ENCODE results near the gene SH3RF2. TPM values are rescaled to one million over a fixed set of nuclear protein-coding genes. Genes with fewer than 3 reads are reported as not detected.

SH3RF2 gene
- total RNA-seq, 2 experiments from 2014 or later = not detected

GRCh38 chr5:145917288-145917687 is 19.1 kb upstream of the SH3RF2 start:
- Histone ChIP-seq H3K9me2 (ENCODE audit: insufficient read depth, low read length) (no peaks in the 10 kb centered on the region), H2AFZ (ENCODE audit: low read length) (no peak overlapping the region), H3K4me1 (ENCODE audit: insufficient read depth, low read length, poor library complexity, severe bottlenecking) (no peaks in the 10 kb centered on the region), H3K27ac (ENCODE audit: low read depth, low read length, poor library complexity, severe bottlenecking) (no peak overlapping the region), H4K20me1 (ENCODE audit: insufficient read depth, low read length) (no peaks in the 10 kb centered on the region), H3K79me2 (ENCODE audit: insufficient read depth, low read depth, low read length) (no peaks in the 10 kb centered on the region), H3K4me3 (ENCODE audit: low read depth, low read length, poor library complexity, severe bottlenecking) (no peak overlapping the region), H3K36me3 (ENCODE audit: insufficient read depth, low read length) (no peaks in the 10 kb centered on the region), H3K9me3 (ENCODE audit: low read length) (no peaks in the 10 kb centered on the region), H3K4me2 (ENCODE audit: low read length) (no peak overlapping the region)
- BruUV-seq (replicated peaks) = no TSS peak
- POLR2A ChIA-PET = no interaction called here
- TF ChIP-seq EZH2phosphoT487 (IDR thresholded peaks at IDR 0.05; ENCODE audit: borderline replicate concordance, low read depth, low read length) = no peak
- TF ChIP-seq, protein P1, sequence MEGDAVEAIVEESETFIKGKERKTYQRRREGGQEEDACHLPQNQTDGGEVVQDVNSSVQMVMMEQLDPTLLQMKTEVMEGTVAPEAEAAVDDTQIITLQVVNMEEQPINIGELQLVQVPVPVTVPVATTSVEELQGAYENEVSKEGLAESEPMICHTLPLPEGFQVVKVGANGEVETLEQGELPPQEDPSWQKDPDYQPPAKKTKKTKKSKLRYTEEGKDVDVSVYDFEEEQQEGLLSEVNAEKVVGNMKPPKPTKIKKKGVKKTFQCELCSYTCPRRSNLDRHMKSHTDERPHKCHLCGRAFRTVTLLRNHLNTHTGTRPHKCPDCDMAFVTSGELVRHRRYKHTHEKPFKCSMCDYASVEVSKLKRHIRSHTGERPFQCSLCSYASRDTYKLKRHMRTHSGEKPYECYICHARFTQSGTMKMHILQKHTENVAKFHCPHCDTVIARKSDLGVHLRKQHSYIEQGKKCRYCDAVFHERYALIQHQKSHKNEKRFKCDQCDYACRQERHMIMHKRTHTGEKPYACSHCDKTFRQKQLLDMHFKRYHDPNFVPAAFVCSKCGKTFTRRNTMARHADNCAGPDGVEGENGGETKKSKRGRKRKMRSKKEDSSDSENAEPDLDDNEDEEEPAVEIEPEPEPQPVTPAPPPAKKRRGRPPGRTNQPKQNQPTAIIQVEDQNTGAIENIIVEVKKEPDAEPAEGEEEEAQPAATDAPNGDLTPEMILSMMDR (conservative IDR thresholded peaks at IDR 0.05; ENCODE audit: low read length) = no peak
- intact Hi-C loops (cut with micrococcal nuclease; ENCODE audit: unreplicated experiment) = no loop called here
- CTCF ChIA-PET (ENCODE audit: unreplicated experiment) = interaction anchor here (0.5 kb wide), 1 partner anchor 18 kb away, joined by 7 read pairs; no protein-coding TSS in a partner anchor
- DNase-seq (ENCODE audit: low spot score) = no peak

GRCh38 chr5:145918397-145918796 is 18.0 kb upstream of the SH3RF2 start:
- H3K4me2 ChIP-seq (ENCODE audit: low read length) = no peak overlapping the region
- no peaks in the 10 kb centered on the region for H3K79me2 ChIP-seq (ENCODE audit: insufficient read depth, low read depth, low read length)
- intact Hi-C loops (cut with micrococcal nuclease; ENCODE audit: unreplicated experiment) = no loop called here
- no peak for DNase-seq (ENCODE audit: low spot score)
- TF ChIP-seq EZH2phosphoT487 (IDR thresholded peaks at IDR 0.05; ENCODE audit: borderline replicate concordance, low read depth, low read length) = no peak
- TF ChIP-seq, protein P1 (conservative IDR thresholded peaks at IDR 0.05; ENCODE audit: low read length) = no peak
- no peaks in the 10 kb centered on the region for H3K9me2 ChIP-seq (ENCODE audit: insufficient read depth, low read length)
- H3K4me1 ChIP-seq (ENCODE audit: insufficient read depth, low read length, poor library complexity, severe bottlenecking) = no peaks in the 10 kb centered on the region
- no peak overlapping the region for H2AFZ ChIP-seq (ENCODE audit: low read length)
- no peaks in the 10 kb centered on the region for H3K36me3 ChIP-seq (ENCODE audit: insufficient read depth, low read length)
- H4K20me1 ChIP-seq (ENCODE audit: insufficient read depth, low read length) = no peaks in the 10 kb centered on the region
- H3K9me3 ChIP-seq (ENCODE audit: low read length) = no peaks in the 10 kb centered on the region
- H3K27ac ChIP-seq (ENCODE audit: low read depth, low read length, poor library complexity, severe bottlenecking) = no peak overlapping the region
- POLR2A ChIA-PET = no interaction called here
- CTCF ChIA-PET (ENCODE audit: unreplicated experiment) = no interaction called here
- BruUV-seq (replicated peaks) = no TSS peak
- no peak overlapping the region for H3K4me3 ChIP-seq (ENCODE audit: low read depth, low read length, poor library complexity, severe bottlenecking)

DNA sequence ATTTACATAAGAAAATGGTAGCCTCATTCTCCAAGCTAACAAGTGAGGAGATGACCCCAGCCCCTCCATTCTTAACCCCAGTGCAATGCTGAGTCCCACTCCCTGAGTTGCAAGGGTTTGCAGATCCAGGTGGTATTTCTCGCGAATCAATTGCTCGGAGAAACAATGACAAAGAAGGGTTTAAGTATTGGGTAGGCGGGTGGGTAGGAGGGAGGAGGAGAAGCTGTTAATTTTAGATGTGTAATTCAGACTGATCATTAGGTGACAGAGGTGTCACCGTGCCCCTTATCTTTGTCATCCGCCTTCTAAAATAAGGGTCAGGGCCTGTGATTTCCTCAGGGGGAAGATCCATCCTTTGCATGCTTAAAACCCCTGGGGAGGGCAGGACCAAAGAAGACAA is 17.0 kb upstream of the SH3RF2 start:
- intact Hi-C loops (cut with micrococcal nuclease; ENCODE audit: unreplicated experiment) = no loop called here
- Histone ChIP-seq H3K4me3 (ENCODE audit: low read depth, low read length, poor library complexity, severe bottlenecking) (no peak overlapping the region), H2AFZ (ENCODE audit: low read length) (no peak overlapping the region), H4K20me1 (ENCODE audit: insufficient read depth, low read length) (no peaks in the 10 kb centered on the region), H3K9me2 (ENCODE audit: insufficient read depth, low read length) (no peaks in the 10 kb centered on the region), H3K4me2 (ENCODE audit: low read length) (no peak overlapping the region), H3K27ac (ENCODE audit: low read depth, low read length, poor library complexity, severe bottlenecking) (no peak overlapping the region), H3K36me3 (ENCODE audit: insufficient read depth, low read length) (no peaks in the 10 kb centered on the region), H3K79me2 (ENCODE audit: insufficient read depth, low read depth, low read length) (no peaks in the 10 kb centered on the region), H3K4me1 (ENCODE audit: insufficient read depth, low read length, poor library complexity, severe bottlenecking) (no peaks in the 10 kb centered on the region), H3K9me3 (ENCODE audit: low read length) (no peaks in the 10 kb centered on the region)
- TF ChIP-seq, protein P1 (conservative IDR thresholded peaks at IDR 0.05; ENCODE audit: low read length) = no peak
- no peak for TF ChIP-seq EZH2phosphoT487 (IDR thresholded peaks at IDR 0.05; ENCODE audit: borderline replicate concordance, low read depth, low read length)
- DNase-seq (ENCODE audit: low spot score) = no peak
- POLR2A ChIA-PET = no interaction called here
- CTCF ChIA-PET (ENCODE audit: unreplicated experiment) = no interaction called here
- BruUV-seq (replicated peaks) = no TSS peak

All from OCI-LY7 (cell line).